Measurements from ENCODE around the gene GDF3.

- no peak for TF ChIP-seq EZH2phosphoT487 (IDR thresholded peaks at IDR 0.05; ENCODE audit: borderline replicate concordance, low read length)
- TF ChIP-seq CTCF (IDR thresholded peaks at IDR 0.05; ENCODE audit: low read depth, low read length, poor library complexity, severe bottlenecking), result no peak
These were observed 35.9 kb upstream of the GDF3 start for GRCh38 chr12:7731486-7731885.

All from DOHH2 (cell line).